ENCODE measurements around the gene NIBAN1. TPM values are rescaled to one million over a fixed set of nuclear protein-coding genes. Genes with fewer than 3 reads are reported as not detected.

NIBAN1 gene
- total and polyA plus RNA-seq, 2 donors = 14.3 to 21.4 TPM

GRCh38 chr1:184941410-184941733, 32.9 kb downstream of the NIBAN1 start:
- 98% methylated on average over 2 of the region's 2 CpGs for WGBS
- Histone ChIP-seq H3K4me1 (ENCODE audit: control insufficient read depth in 2 of 2, insufficient read depth in 2 of 2, low read length in 2 of 2) (no peaks in the 10 kb centered on the region), H3K27ac (ENCODE audit: low read depth in 1 of 2, low read length in 1 of 2) (no peak overlapping the region), H3K4me3 (ENCODE audit: low read length in 2 of 2) (no peak overlapping the region), H3K36me3 (ENCODE audit: control insufficient read depth in 2 of 2, insufficient read depth in 2 of 2, low read length in 1 of 2) (no peaks in the 10 kb centered on the region), H3K27me3 (ENCODE audit: control insufficient read depth in 2 of 2, insufficient read depth in 1 of 2, low read length in 1 of 2) (no peaks in the 10 kb centered on the region), H3K9me3 (ENCODE audit: control insufficient read depth in 2 of 2, insufficient read depth in 1 of 2, low read length in 1 of 2) (no peaks in the 10 kb centered on the region)
- no peak for DNase-seq (ENCODE audit: low read depth in 6 of 9, low spot score in 9 of 9)

- no peaks in the 10 kb centered on the region for H3K27me3 ChIP-seq (ENCODE audit: control insufficient read depth in 2 of 2, insufficient read depth in 1 of 2, low read length in 1 of 2)
- 98% methylated on average over 8 of the region's 8 CpGs for WGBS
- H3K4me3 ChIP-seq (ENCODE audit: low read length in 2 of 2) = no peak overlapping the region
- no peak for DNase-seq (ENCODE audit: low read depth in 6 of 9, low spot score in 9 of 9)
- no peak overlapping the region for H3K27ac ChIP-seq (ENCODE audit: low read depth in 1 of 2, low read length in 1 of 2)
- H3K36me3 ChIP-seq (ENCODE audit: control insufficient read depth in 2 of 2, insufficient read depth in 2 of 2, low read length in 1 of 2) = no peaks in the 10 kb centered on the region
- H3K4me1 ChIP-seq (ENCODE audit: control insufficient read depth in 2 of 2, insufficient read depth in 2 of 2, low read length in 2 of 2) = no peaks in the 10 kb centered on the region
- H3K9me3 ChIP-seq (ENCODE audit: control insufficient read depth in 2 of 2, insufficient read depth in 1 of 2, low read length in 1 of 2) = no peaks in the 10 kb centered on the region
Observed at GRCh38 chr1:184940694-184941409, 33.5 kb downstream of the NIBAN1 start.

- WGBS = 97% methylated on average over 2 of the region's 2 CpGs
- Histone ChIP-seq H3K27me3 (ENCODE audit: control insufficient read depth in 2 of 2, insufficient read depth in 1 of 2, low read length in 1 of 2) (no peaks in the 10 kb centered on the region), H3K9me3 (ENCODE audit: control insufficient read depth in 2 of 2, insufficient read depth in 1 of 2, low read length in 1 of 2) (no peaks in the 10 kb centered on the region), H3K4me3 (ENCODE audit: low read length in 2 of 2) (no peak overlapping the region), H3K4me1 (ENCODE audit: control insufficient read depth in 2 of 2, insufficient read depth in 2 of 2, low read length in 2 of 2) (no peaks in the 10 kb centered on the region), H3K36me3 (ENCODE audit: control insufficient read depth in 2 of 2, insufficient read depth in 2 of 2, low read length in 1 of 2) (no peaks in the 10 kb centered on the region), H3K27ac (ENCODE audit: low read depth in 1 of 2, low read length in 1 of 2) (no peak overlapping the region)
- DNase-seq (ENCODE audit: low read depth in 6 of 9, low spot score in 9 of 9) = no peak
Observed at GRCh38 chr1:184940226-184940625, 34.1 kb downstream of the NIBAN1 start.

- no peaks in the 10 kb centered on the region for H3K4me1 ChIP-seq (ENCODE audit: control insufficient read depth in 2 of 2, insufficient read depth in 2 of 2, low read length in 2 of 2)
- no peak overlapping the region for H3K27ac ChIP-seq (ENCODE audit: low read depth in 1 of 2, low read length in 1 of 2)
- no peak overlapping the region for H3K4me3 ChIP-seq (ENCODE audit: low read length in 2 of 2)
- no peaks in the 10 kb centered on the region for H3K27me3 ChIP-seq (ENCODE audit: control insufficient read depth in 2 of 2, insufficient read depth in 1 of 2, low read length in 1 of 2)
- DNase-seq (ENCODE audit: low read depth in 6 of 9, low spot score in 9 of 9) = no peak
- 96% methylated on average over 4 of the region's 4 CpGs for WGBS
- no peaks in the 10 kb centered on the region for H3K9me3 ChIP-seq (ENCODE audit: control insufficient read depth in 2 of 2, insufficient read depth in 1 of 2, low read length in 1 of 2)
- H3K36me3 ChIP-seq (ENCODE audit: control insufficient read depth in 2 of 2, insufficient read depth in 2 of 2, low read length in 1 of 2) = no peaks in the 10 kb centered on the region
Observed at GRCh38 chr1:184937729-184938128, 36.6 kb downstream of the NIBAN1 start.

GRCh38 chr1:184935920-184936798, 38.1 kb downstream of the NIBAN1 start:
- WGBS = 95% methylated on average over 8 of the region's 8 CpGs
- Histone ChIP-seq H3K4me1 (ENCODE audit: control insufficient read depth in 2 of 2, insufficient read depth in 2 of 2, low read length in 2 of 2) (no peaks in the 10 kb centered on the region), H3K36me3 (ENCODE audit: control insufficient read depth in 2 of 2, insufficient read depth in 2 of 2, low read length in 1 of 2) (no peaks in the 10 kb centered on the region), H3K9me3 (ENCODE audit: control insufficient read depth in 2 of 2, insufficient read depth in 1 of 2, low read length in 1 of 2) (no peaks in the 10 kb centered on the region), H3K4me3 (ENCODE audit: low read length in 2 of 2) (no peak overlapping the region), H3K27ac (ENCODE audit: low read depth in 1 of 2, low read length in 1 of 2) (peak overlapping the region in 1 of 2 donors; percentile 22), H3K27me3 (ENCODE audit: control insufficient read depth in 2 of 2, insufficient read depth in 1 of 2, low read length in 1 of 2) (no peaks in the 10 kb centered on the region)
- DNase-seq (ENCODE audit: low read depth in 6 of 9, low spot score in 9 of 9) = no peak

- H3K27me3 ChIP-seq (ENCODE audit: control insufficient read depth in 2 of 2, insufficient read depth in 1 of 2, low read length in 1 of 2) = no peaks in the 10 kb centered on the region
- no peak overlapping the region for H3K27ac ChIP-seq (ENCODE audit: low read depth in 1 of 2, low read length in 1 of 2)
- no peaks in the 10 kb centered on the region for H3K4me1 ChIP-seq (ENCODE audit: control insufficient read depth in 2 of 2, insufficient read depth in 2 of 2, low read length in 2 of 2)
- H3K9me3 ChIP-seq (ENCODE audit: control insufficient read depth in 2 of 2, insufficient read depth in 1 of 2, low read length in 1 of 2) = no peaks in the 10 kb centered on the region
- H3K4me3 ChIP-seq (ENCODE audit: low read length in 2 of 2) = no peak overlapping the region
- H3K36me3 ChIP-seq (ENCODE audit: control insufficient read depth in 2 of 2, insufficient read depth in 2 of 2, low read length in 1 of 2) = no peaks in the 10 kb centered on the region
- DNase-seq (ENCODE audit: low read depth in 6 of 9, low spot score in 9 of 9) = no peak
- over 99% methylated on average over 2 of the region's 2 CpGs for WGBS
Observed at GRCh38 chr1:184933944-184934343, 40.4 kb downstream of the NIBAN1 start.

GRCh38 chr1:184932319-184932718, 42.0 kb downstream of the NIBAN1 start:
- Histone ChIP-seq H3K4me1 (ENCODE audit: control insufficient read depth in 2 of 2, insufficient read depth in 2 of 2, low read length in 2 of 2) (no peaks in the 10 kb centered on the region), H3K9me3 (ENCODE audit: control insufficient read depth in 2 of 2, insufficient read depth in 1 of 2, low read length in 1 of 2) (no peaks in the 10 kb centered on the region), H3K27me3 (ENCODE audit: control insufficient read depth in 2 of 2, insufficient read depth in 1 of 2, low read length in 1 of 2) (no peaks in the 10 kb centered on the region), H3K27ac (ENCODE audit: low read depth in 1 of 2, low read length in 1 of 2) (no peak overlapping the region), H3K36me3 (ENCODE audit: control insufficient read depth in 2 of 2, insufficient read depth in 2 of 2, low read length in 1 of 2) (no peaks in the 10 kb centered on the region), H3K4me3 (ENCODE audit: low read length in 2 of 2) (no peak overlapping the region)
- WGBS = 98% methylated on average over 7 of the region's 7 CpGs
- DNase-seq (ENCODE audit: low read depth in 6 of 9, low spot score in 9 of 9) = no peak

- H3K9me3 ChIP-seq (ENCODE audit: control insufficient read depth in 2 of 2, insufficient read depth in 1 of 2, low read length in 1 of 2) = no peaks in the 10 kb centered on the region
- WGBS = 99% methylated on average over 1 of the region's 1 CpG
Observed at GRCh38 chr1:184931566-184931965, 42.7 kb downstream of the NIBAN1 start.

GRCh38 chr1:184930645-184931044, 43.7 kb downstream of the NIBAN1 start:
- Histone ChIP-seq H3K4me1 (ENCODE audit: control insufficient read depth in 2 of 2, insufficient read depth in 2 of 2, low read length in 2 of 2) (no peaks in the 10 kb centered on the region), H3K27ac (ENCODE audit: low read depth in 1 of 2, low read length in 1 of 2) (no peak overlapping the region), H3K4me3 (ENCODE audit: low read length in 2 of 2) (no peak overlapping the region), H3K9me3 (ENCODE audit: control insufficient read depth in 2 of 2, insufficient read depth in 1 of 2, low read length in 1 of 2) (peaks cover 0 to 2% of the 10 kb centered on the region in 2 donors), H3K36me3 (ENCODE audit: control insufficient read depth in 2 of 2, insufficient read depth in 2 of 2, low read length in 1 of 2) (no peaks in the 10 kb centered on the region), H3K27me3 (ENCODE audit: control insufficient read depth in 2 of 2, insufficient read depth in 1 of 2, low read length in 1 of 2) (no peaks in the 10 kb centered on the region)
- 95% methylated on average over 3 of the region's 3 CpGs for WGBS
- DNase-seq (ENCODE audit: low read depth in 6 of 9, low spot score in 9 of 9) = no peak

More at GRCh38 chr1:184931566-184931965, 42.7 kb downstream of the NIBAN1 start:
- H3K4me1 ChIP-seq (ENCODE audit: control insufficient read depth in 2 of 2, insufficient read depth in 2 of 2, low read length in 2 of 2) = no peaks in the 10 kb centered on the region
- H3K36me3 ChIP-seq (ENCODE audit: control insufficient read depth in 2 of 2, insufficient read depth in 2 of 2, low read length in 1 of 2) = no peaks in the 10 kb centered on the region
- H3K4me3 ChIP-seq (ENCODE audit: low read length in 2 of 2) = no peak overlapping the region
- DNase-seq (ENCODE audit: low read depth in 6 of 9, low spot score in 9 of 9) = no peak
- H3K27me3 ChIP-seq (ENCODE audit: control insufficient read depth in 2 of 2, insufficient read depth in 1 of 2, low read length in 1 of 2) = no peaks in the 10 kb centered on the region
- no peak overlapping the region for H3K27ac ChIP-seq (ENCODE audit: low read depth in 1 of 2, low read length in 1 of 2)

Measured in thymus (tissue), 11 donors.